ENCODE data around the gene MED13L.
A peak's percentile ranks its signal among the peaks of the same experiment; 100 is the strongest.

MED13L gene

GRCh38 chr12:116000252-116000651, 277.2 kb downstream of the MED13L start:
- Histone ChIP-seq H3K36me3 (ENCODE audit: insufficient read depth, insufficient read length, low read length) (peaks cover 66% of the 10 kb centered on the region), H3K9ac (ENCODE audit: insufficient read length, low read depth) (no peak overlapping the region), H3K27me3 (ENCODE audit: insufficient read depth, insufficient read length) (no peaks in the 10 kb centered on the region), H3K4me1 (ENCODE audit: insufficient read depth, insufficient read length) (no peaks in the 10 kb centered on the region), H3K9me3 (ENCODE audit: insufficient read depth, low read length) (no peaks in the 10 kb centered on the region), H3K4me3 (ENCODE audit: insufficient read length, low read depth) (no peak overlapping the region)
- TF ChIP-seq ZNF274 (IDR thresholded peaks at IDR 0.05; ENCODE audit: low read depth, low read length) (no peak), YY1 (IDR thresholded peaks at IDR 0.05; ENCODE audit: insufficient read depth, insufficient read length) (no peak), SUZ12 (IDR thresholded peaks at IDR 0.05; ENCODE audit: extremely low read depth, insufficient read depth, insufficient read length) (no peak)
- no peak for DNase-seq (ENCODE audit: low read depth, low spot score)

GRCh38 chr12:115999582-115999981, 277.9 kb downstream of the MED13L start:
- DNase-seq (ENCODE audit: low read depth, low spot score) = no peak
- no peak overlapping the region for H3K9ac ChIP-seq (ENCODE audit: insufficient read length, low read depth)
- TF ChIP-seq SUZ12 (IDR thresholded peaks at IDR 0.05; ENCODE audit: extremely low read depth, insufficient read depth, insufficient read length) (no peak), YY1 (IDR thresholded peaks at IDR 0.05; ENCODE audit: insufficient read depth, insufficient read length) (no peak), ZNF274 (IDR thresholded peaks at IDR 0.05; ENCODE audit: low read depth, low read length) (no peak)
- H3K4me1 ChIP-seq (ENCODE audit: insufficient read depth, insufficient read length) = no peaks in the 10 kb centered on the region
- no peaks in the 10 kb centered on the region for H3K27me3 ChIP-seq (ENCODE audit: insufficient read depth, insufficient read length)
- H3K4me3 ChIP-seq (ENCODE audit: insufficient read length, low read depth) = no peak overlapping the region
- H3K36me3 ChIP-seq (ENCODE audit: insufficient read depth, insufficient read length, low read length) = peaks cover 66% of the 10 kb centered on the region
- H3K9me3 ChIP-seq (ENCODE audit: insufficient read depth, low read length) = no peaks in the 10 kb centered on the region

- Histone ChIP-seq H3K4me1 (ENCODE audit: insufficient read depth, insufficient read length) (no peaks in the 10 kb centered on the region), H3K9ac (ENCODE audit: insufficient read length, low read depth) (no peak overlapping the region), H3K9me3 (ENCODE audit: insufficient read depth, low read length) (no peaks in the 10 kb centered on the region), H3K4me3 (ENCODE audit: insufficient read length, low read depth) (no peak overlapping the region), H3K36me3 (ENCODE audit: insufficient read depth, insufficient read length, low read length) (peaks cover 67% of the 10 kb centered on the region), H3K27me3 (ENCODE audit: insufficient read depth, insufficient read length) (no peaks in the 10 kb centered on the region)
- TF ChIP-seq SUZ12 (IDR thresholded peaks at IDR 0.05; ENCODE audit: extremely low read depth, insufficient read depth, insufficient read length) = no peak
- TF ChIP-seq ZNF274 (IDR thresholded peaks at IDR 0.05; ENCODE audit: low read depth, low read length) = no peak
- TF ChIP-seq YY1 (IDR thresholded peaks at IDR 0.05; ENCODE audit: insufficient read depth, insufficient read length) = no peak
- no peak for DNase-seq (ENCODE audit: low read depth, low spot score)
These were observed 278.6 kb downstream of the MED13L start for GRCh38 chr12:115998794-115999478.

GRCh38 chr12:115998119-115998633, 279.3 kb downstream of the MED13L start:
- Histone ChIP-seq H3K27me3 (ENCODE audit: insufficient read depth, insufficient read length) (no peaks in the 10 kb centered on the region), H3K9ac (ENCODE audit: insufficient read length, low read depth) (no peak overlapping the region), H3K4me3 (ENCODE audit: insufficient read length, low read depth) (no peak overlapping the region), H3K36me3 (ENCODE audit: insufficient read depth, insufficient read length, low read length) (peaks cover 70% of the 10 kb centered on the region), H3K9me3 (ENCODE audit: insufficient read depth, low read length) (no peaks in the 10 kb centered on the region), H3K4me1 (ENCODE audit: insufficient read depth, insufficient read length) (no peaks in the 10 kb centered on the region)
- TF ChIP-seq SUZ12 (IDR thresholded peaks at IDR 0.05; ENCODE audit: extremely low read depth, insufficient read depth, insufficient read length) (no peak), ZNF274 (IDR thresholded peaks at IDR 0.05; ENCODE audit: low read depth, low read length) (no peak), YY1 (IDR thresholded peaks at IDR 0.05; ENCODE audit: insufficient read depth, insufficient read length) (no peak)
- peak; percentile 25 for DNase-seq (ENCODE audit: low read depth, low spot score)

GRCh38 chr12:115993737-115994136, 283.8 kb downstream of the MED13L start:
- Histone ChIP-seq H3K36me3 (ENCODE audit: insufficient read depth, insufficient read length, low read length) (peaks cover 64% of the 10 kb centered on the region), H3K9ac (ENCODE audit: insufficient read length, low read depth) (no peak overlapping the region), H3K4me1 (ENCODE audit: insufficient read depth, insufficient read length) (no peaks in the 10 kb centered on the region), H3K9me3 (ENCODE audit: insufficient read depth, low read length) (no peaks in the 10 kb centered on the region), H3K27me3 (ENCODE audit: insufficient read depth, insufficient read length) (no peaks in the 10 kb centered on the region), H3K4me3 (ENCODE audit: insufficient read length, low read depth) (no peak overlapping the region)
- no peak for DNase-seq (ENCODE audit: low read depth, low spot score)
- TF ChIP-seq SUZ12 (IDR thresholded peaks at IDR 0.05; ENCODE audit: extremely low read depth, insufficient read depth, insufficient read length) (no peak), YY1 (IDR thresholded peaks at IDR 0.05; ENCODE audit: insufficient read depth, insufficient read length) (no peak), ZNF274 (IDR thresholded peaks at IDR 0.05; ENCODE audit: low read depth, low read length) (no peak)

- peaks cover 63% of the 10 kb centered on the region for H3K36me3 ChIP-seq (ENCODE audit: insufficient read depth, insufficient read length, low read length)
- peaks cover 2% of the 10 kb centered on the region for H3K4me1 ChIP-seq (ENCODE audit: insufficient read depth, insufficient read length)
- no peaks in the 10 kb centered on the region for H3K9me3 ChIP-seq (ENCODE audit: insufficient read depth, low read length)
- no peak overlapping the region for H3K4me3 ChIP-seq (ENCODE audit: insufficient read length, low read depth)
- H3K9ac ChIP-seq (ENCODE audit: insufficient read length, low read depth) = no peak overlapping the region
- H3K27me3 ChIP-seq (ENCODE audit: insufficient read depth, insufficient read length) = no peaks in the 10 kb centered on the region
- TF ChIP-seq SUZ12 (IDR thresholded peaks at IDR 0.05; ENCODE audit: extremely low read depth, insufficient read depth, insufficient read length) (no peak), ZNF274 (IDR thresholded peaks at IDR 0.05; ENCODE audit: low read depth, low read length) (no peak), YY1 (IDR thresholded peaks at IDR 0.05; ENCODE audit: insufficient read depth, insufficient read length) (no peak)
- no peak for DNase-seq (ENCODE audit: low read depth, low spot score)
These were observed 287.3 kb downstream of the MED13L start for GRCh38 chr12:115990241-115990640.

GRCh38 chr12:115988625-115989563, 288.6 kb downstream of the MED13L start:
- Histone ChIP-seq H3K9me3 (ENCODE audit: insufficient read depth, low read length) (no peaks in the 10 kb centered on the region), H3K36me3 (ENCODE audit: insufficient read depth, insufficient read length, low read length) (peaks cover 60% of the 10 kb centered on the region), H3K27me3 (ENCODE audit: insufficient read depth, insufficient read length) (no peaks in the 10 kb centered on the region), H3K4me3 (ENCODE audit: insufficient read length, low read depth) (no peak overlapping the region), H3K9ac (ENCODE audit: insufficient read length, low read depth) (no peak overlapping the region), H3K4me1 (ENCODE audit: insufficient read depth, insufficient read length) (peaks cover 2% of the 10 kb centered on the region)
- DNase-seq (ENCODE audit: low read depth, low spot score) = no peak
- TF ChIP-seq YY1 (IDR thresholded peaks at IDR 0.05; ENCODE audit: insufficient read depth, insufficient read length) (no peak), ZNF274 (IDR thresholded peaks at IDR 0.05; ENCODE audit: low read depth, low read length) (no peak), SUZ12 (IDR thresholded peaks at IDR 0.05; ENCODE audit: extremely low read depth, insufficient read depth, insufficient read length) (no peak)

Data from NT2/D1 (cell line).